Daoy (cell line): ENCODE results near the gene LAMA5. TPM values are rescaled to one million over a fixed set of nuclear protein-coding genes. Genes with fewer than 3 reads are reported as not detected.

Experiments used
- DNase-seq: peaks from one replicate; pipeline ENCODE4 v3.0.0-alpha.2; 2015; ENCODE audit warnings: low read depth
- total RNA-seq: library from RNA; depleted of rRNA; stranded (reverse); fragments of >200 nt; shearing (Covaris generic); gene quantifications from 2 replicates; pipeline ENCODE4 v1.2.3, GENCODE V29; 2014; rRNA removed

The LAMA5 gene
- total RNA-seq, 1 experiment from 2014 or later = 3.1 TPM

GRCh38 chr20:62266340-62266739 lies 100.8 kb downstream of the LAMA5 start:
- DNase-seq = no peak

- no peak for DNase-seq
Measured at GRCh38 chr20:62265365-62265764, 101.7 kb downstream of the LAMA5 start.

GRCh38 chr20:62263396-62263795 lies 103.7 kb downstream of the LAMA5 start:
- no peak for DNase-seq

- no peak for DNase-seq
Measured at GRCh38 chr20:62262064-62262463, 105.0 kb downstream of the LAMA5 start.

DNA sequence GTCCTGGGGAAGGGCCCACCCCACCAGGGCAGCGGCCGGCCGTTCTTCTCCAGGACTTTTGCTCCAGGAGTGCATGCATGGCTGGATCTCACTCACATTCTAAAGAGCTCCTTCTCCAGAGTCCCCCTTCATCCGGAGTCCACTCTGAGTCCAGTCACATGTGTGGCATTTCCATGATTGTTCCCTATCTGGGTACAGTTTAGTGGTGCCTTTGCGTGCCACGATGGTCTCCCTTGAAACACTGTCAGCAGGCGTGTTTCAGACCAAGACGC lies 107.9 kb downstream of the LAMA5 start:
- no peak for DNase-seq

Other genes starting within 250 kb of the LAMA5 start
- gene LSM14B, start 244.8 kb downstream of the LAMA5 start, total RNA-seq = 34.3 and 38.2 TPM in 2 replicates
- gene PSMA7, start 223.9 kb downstream of the LAMA5 start, total RNA-seq = 722 and 899 TPM in 2 replicates
- gene SS18L1, start 223.5 kb downstream of the LAMA5 start, total RNA-seq = 10.1 and 10.3 TPM in 2 replicates
- 13.3 and 23.0 TPM in 2 replicates for gene MTG2, start 184.3 kb downstream of the LAMA5 start, total RNA-seq
- not detected in 2 replicates for gene HRH3, start 147.0 kb downstream of the LAMA5 start, total RNA-seq
- 9.4 and 10.2 TPM in 2 replicates for gene OSBPL2, start 128.8 kb downstream of the LAMA5 start, total RNA-seq
- 390 and 470 TPM in 2 replicates for gene ADRM1, start 64.3 kb downstream of the LAMA5 start, total RNA-seq
- gene RPS21, start 19.8 kb upstream of the LAMA5 start, total RNA-seq = 1,690 and 2,894 TPM in 2 replicates
- 2.0 and 3.8 TPM in 2 replicates for gene CABLES2, start 40.0 kb upstream of the LAMA5 start, total RNA-seq
- gene RBBP8NL, start 60.2 kb upstream of the LAMA5 start, total RNA-seq = not detected in 2 replicates
- gene GATA5, start 108.7 kb upstream of the LAMA5 start, total RNA-seq = not detected in 2 replicates